Limb (tissue), 2 donors: ENCODE data around the gene CDC23.
"Not testable (repeated sequence)": the region's sequence is repeated elsewhere in the genome, so short reads cannot be mapped to it uniquely, and the experiment has no call there.

ENCODE experiments used
- DNase-seq, 2 donors: peaks; one replicate each; pipeline ENCODE4 v3.0.0-alpha.2; 2016; ENCODE audit errors: extremely low spot score in 2 of 2

CDC23 gene

DNA sequence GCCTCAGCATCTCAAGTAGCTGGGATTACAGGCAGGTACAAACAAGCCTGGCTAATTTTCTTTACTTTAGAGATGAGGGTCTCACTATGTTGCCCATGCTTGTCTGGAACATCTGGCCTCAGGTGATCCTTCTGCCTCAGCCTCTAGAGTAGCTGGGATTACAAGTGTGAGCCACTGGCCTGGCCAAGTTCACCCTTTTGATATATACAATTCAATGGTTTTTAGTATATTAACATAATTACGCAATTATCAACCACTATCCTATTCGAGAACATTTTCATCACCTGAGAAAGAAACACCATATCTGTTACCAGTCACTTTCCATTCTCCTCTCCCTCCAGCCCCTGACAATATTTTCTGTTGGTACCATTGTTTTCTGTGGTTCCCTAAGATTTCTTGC, 3.7 kb upstream of the CDC23 start:
- DNase-seq, result no peak

DNA sequence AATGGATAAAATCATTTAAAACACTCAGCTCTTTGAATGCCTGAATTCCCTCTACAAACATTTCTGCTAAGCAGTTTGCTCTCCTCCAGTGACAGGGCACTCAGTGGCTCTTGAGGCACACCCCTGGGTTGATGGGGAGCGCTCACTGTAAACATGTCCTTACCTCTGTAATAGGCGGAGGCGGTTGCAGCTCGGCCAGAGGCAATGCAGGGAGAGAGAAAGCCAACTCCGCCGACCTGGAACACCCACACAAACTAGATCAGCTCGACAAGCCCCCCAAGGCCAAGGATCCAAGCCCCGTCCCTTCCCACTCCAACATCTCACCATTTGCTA, 329 bp downstream of the CDC23 start:
- DNase-seq, result no peak

DNA sequence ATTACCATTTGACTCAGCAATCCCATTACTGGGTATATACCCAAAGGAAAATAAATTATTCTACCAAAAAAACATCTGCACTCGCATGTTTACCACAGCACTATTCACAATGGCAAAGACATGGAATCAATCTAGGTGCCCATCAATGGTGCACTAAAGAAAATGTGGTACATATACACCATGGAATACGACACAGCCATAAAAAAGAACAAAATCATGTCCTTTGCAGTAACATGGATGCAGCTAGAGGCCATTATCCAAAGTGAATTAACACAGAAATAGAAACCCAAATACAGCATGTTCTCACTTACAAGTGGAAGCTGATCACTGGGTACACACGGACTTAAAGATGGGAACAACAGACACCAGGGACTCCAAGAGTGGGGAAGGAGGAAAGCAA, 2.1 kb downstream of the CDC23 start:
- DNase-seq, result no peak

DNA sequence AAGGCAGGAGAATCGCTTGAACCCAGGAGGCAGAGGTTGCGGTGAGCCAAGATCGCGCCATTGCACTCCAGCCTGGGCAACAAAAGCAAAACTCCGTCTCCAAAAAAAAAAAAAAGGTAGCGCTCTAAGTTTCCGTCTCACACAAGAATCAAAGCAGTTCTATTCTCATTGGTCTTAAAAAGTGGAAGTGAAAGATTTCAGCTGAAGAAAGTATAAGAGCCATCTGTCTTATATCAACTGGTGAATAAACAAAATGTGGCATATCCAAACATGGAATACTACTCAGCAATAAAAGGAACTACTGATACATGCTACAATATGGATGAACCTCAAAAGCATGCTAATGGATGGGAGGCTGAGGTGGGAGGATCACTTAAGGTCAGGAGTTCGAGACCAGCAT, 19.3 kb downstream of the CDC23 start:
- not testable (repeated sequence) for DNase-seq

DNA sequence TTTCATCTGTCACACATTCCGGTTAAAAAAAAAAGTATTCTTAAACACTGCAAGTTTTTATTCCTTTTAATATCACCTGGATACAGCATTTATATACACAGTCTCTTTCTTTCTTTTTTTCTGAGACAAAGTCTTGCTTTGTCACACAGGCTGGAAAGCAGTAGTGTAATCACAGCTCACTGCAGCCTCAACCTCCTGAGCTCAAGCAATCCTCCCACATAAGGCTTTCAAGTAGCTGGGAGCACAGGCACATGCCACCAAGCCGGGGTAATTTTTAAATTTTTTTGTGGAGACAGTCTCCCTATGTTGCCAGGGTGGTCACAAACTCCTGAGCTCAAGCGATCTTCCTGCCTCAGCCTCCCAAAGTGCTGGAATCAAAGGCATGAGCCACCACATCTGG, 20.3 kb downstream of the CDC23 start:
- no peak for DNase-seq

DNA sequence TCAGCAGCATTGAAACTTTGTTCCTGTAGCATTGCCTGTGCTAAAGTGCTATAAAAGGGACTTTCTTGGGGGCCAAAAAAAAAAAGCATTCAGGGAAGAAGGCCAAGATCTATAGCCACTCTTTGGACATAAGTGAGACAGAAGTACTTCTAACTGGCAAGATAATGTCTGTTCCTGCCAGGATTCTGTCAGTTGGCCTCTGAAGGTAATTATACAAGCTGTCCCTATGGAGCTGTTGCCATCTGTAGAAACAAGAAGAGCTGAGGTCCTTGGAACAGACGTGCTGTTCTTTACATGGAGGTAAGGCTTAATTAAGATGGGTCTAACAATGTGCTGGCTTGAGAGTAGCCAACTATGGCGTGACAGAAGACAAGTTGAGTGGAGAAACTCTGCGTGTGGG, 24.5 kb downstream of the CDC23 start:
- DNase-seq, result no peak

DNA sequence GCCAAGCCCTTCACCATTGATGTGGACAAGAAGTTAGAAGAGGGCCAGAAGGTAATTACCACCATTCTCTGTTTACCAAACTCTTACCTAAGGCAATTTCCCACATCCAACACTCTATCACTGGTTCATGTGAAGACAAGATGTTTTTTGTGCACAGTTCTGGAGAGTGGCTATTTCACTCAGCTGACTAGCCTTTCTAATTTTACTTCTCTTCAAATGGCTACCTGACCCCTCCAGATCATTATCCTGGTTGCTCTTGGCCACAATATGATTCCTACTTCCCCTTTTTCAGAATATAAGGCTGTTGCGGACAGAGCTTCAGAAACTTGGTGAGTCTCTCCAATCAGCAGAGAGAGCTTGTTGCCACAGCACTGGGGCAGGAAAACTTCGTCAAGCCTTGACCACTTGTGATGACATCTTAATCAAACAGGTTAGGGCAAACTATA, 27.1 kb downstream of the CDC23 start:
- DNase-seq, result no peak

DNA sequence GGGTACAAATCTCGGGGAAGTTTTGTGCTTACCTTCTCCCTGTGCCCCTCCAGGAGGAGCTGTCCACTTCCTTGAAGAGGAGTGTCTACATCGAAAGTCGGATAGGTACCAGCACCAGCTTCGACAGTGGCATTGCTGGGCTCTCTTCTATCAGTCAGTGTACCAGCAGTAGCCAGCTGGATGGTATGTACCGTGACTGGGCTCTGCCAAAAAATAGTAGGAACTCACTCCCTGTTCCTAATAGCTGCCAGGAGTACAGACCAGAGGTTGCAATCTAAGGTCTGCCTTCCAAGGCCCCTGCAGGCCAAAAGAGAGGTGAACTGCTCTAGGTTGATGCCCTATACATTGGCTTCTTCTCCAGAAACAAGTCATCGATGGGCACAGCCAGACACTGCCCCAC, 30.3 kb downstream of the CDC23 start:
- no peak for DNase-seq

DNA sequence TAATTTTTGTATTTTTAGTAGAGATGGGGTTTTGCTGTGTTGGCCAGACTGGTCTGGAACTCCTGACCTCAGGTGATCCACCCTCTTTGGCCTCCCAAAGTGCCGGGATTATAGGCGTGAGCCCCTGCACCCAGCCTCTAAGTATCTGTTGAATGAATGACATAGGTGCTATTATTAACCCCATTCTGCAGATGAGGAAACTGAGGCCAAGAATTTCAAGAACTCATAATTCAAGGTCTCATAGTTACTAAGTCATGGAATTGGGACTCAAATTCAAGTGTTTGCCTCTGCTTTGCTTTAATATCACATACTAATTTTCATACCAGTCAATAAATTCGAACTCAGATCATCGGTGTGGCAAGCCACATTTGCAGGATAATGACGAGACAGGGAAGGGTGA, 32.3 kb downstream of the CDC23 start:
- no peak for DNase-seq

DNA sequence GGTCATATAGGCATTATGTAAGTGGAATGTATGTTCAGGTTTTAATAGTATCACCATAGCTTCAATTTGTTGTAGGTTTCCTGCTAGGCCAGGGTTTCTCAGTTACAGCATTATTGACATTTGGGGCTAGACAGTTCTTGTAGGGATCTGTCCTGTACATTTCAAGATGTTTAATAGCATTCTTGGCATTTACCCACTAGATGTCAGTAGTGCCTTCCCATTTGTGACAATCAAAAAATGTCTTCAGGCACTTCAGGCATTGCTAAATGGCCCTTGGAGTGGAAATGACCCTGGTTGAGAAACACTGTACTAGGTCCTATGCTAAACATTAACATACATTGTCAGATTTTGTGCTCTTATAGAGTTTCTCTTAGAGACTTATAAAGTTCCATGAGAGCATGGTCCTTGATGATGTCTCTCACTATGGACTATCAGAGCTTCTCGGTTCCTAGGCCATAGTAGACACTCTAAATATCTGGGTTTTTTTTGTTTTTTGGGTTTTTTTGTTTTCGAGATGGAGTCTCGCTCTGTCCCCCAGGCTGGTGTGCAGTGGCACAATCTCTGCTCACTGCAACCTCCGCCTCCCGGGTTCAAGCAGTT, 32.8 kb downstream of the CDC23 start:
- peak in 1 of 2 donors; percentile 44 for DNase-seq

DNA sequence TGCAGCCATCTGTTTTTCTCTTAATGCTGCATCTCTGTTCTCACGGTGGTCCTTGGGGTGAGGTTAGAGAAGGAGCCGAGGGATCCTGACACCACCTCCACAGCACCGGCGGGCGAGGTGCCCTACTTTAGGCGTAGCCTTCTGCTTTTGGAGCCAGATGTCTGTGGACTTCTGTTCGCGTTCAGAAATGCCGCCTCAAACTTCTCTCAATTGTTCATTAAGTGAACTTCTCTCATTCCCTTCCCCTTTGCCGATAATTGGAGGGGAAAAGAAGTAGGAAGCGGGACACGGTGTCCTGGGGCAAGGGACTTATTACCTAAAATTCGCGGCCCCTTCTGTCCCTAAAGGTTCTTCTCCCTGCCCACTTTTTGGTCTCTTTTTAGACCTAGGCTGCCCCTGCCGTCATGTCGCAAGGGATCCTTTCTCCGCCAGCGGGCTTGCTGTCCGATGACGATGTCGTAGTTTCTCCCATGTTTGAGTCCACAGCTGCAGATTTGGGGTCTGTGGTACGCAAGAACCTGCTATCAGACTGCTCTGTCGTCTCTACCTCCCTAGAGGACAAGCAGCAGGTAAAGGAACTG, 33.8 kb downstream of the CDC23 start:
- DNase-seq, result no peak

DNA sequence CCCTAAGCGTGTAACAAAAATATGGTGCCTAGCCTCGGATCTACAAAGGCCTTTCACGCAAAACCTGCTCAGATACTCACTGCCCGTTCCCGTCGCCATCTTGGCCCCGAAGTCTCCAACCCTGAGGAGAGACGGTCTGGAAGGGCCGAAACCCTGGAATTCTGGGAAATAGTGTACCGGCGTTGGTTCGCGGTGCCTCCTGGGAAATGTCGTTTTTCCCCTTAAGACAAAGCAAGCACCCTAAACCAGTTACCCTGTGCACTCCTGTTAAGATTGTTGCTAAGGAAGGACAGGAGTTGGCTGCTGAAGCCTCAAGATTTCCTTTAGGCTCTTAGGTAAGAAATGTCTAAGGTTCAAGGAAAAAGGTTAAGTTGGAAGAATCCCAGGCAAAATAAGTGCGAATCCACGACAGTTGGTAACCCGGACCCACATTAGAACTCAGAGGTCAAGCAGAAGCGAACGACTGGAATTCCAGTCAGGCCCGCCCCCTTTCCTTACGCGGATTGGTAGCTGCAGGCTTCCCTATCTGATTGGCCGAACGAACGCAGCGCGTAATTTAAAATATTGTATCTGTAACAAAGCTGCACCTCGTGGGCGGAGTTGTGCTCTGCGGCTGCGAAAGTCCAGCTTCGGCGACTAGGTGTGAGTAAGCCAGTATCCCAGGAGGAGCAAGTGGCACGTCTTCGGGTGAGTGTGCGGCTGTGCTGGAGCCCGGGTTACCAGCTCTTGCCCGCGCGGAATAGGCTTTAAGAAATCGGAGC, 34.4 kb downstream of the CDC23 start, which contains the start of the genes BRD8 and KIF20A:
TSS of gene BRD8 (minus strand) at position 115 of the 761 bp plus-strand sequence. CDS start at position 99, 16 bp downstream.
TSS of gene KIF20A (plus strand) at position 597 of the 761 bp plus-strand sequence. CDS start 569 bp downstream, outside the sequence.
- DNase-seq, result peak; percentile 93 to 97

DNA sequence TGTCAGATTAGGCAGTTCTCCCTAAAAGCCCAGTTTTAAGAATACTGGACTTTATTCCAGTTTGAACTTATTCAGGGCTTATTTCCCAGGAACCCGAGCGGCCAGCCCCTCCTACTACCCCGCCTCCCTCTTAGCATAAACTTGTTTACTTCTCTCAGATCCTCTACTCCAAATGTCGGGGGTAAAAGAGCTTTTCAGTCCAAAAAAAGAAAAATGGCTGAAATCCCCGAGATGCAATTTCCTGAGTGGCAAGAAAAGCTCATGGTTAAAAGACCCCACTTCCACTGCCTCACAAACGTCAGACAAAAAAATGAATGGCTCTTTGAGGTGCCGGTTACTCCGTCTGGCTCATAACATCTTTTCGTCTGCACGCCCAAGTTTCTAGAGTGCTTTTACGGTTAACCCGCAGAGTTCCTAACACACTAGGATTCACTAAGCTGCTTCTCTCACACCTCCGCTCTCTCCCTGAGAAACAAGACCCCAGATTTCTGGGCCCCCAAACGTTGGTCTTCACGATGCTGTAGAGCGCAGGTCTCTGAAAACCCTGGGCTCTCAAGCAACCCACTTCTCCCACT, 35.1 kb downstream of the CDC23 start:
- DNase-seq, result peak; percentile 15 to 42

DNA sequence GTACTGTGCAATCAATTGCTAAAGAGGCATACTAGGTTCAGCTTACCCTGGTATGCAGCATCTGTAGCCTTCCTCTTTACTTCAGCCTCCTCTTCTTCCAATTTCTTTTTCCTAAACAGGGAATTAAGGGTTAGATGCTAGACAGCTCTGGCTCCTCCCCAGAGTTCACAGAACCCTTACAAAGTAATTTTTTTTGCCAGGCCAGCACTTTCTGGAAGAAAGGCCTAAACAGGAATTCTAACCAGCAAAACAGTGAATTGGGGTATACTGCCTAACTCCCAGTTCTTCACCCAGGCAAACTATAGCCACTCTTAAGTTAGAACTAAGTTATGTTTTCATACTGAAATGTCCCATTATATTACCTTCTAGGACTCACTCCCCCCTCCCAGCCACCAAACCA, 42.8 kb downstream of the CDC23 start:
- DNase-seq, result no peak

DNA sequence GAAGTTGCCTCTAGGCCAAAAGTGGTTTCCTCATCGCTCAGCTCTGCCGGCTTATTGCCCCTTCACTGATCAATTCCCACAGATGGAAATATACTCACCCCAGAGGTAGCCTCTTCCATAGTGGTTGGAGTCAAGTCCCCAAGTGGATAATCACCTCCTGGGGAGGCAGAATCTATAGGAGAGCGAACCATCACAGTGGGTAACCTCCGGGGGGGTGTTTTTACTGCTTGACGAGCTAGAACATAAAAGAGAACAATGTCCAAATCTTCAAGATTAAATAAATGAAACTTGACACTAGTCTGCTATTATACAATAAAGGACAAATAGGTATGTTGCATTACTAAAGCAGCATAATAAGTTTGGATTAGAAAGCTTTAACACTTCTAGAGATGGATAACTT, 44.0 kb downstream of the CDC23 start:
- no peak for DNase-seq

DNA sequence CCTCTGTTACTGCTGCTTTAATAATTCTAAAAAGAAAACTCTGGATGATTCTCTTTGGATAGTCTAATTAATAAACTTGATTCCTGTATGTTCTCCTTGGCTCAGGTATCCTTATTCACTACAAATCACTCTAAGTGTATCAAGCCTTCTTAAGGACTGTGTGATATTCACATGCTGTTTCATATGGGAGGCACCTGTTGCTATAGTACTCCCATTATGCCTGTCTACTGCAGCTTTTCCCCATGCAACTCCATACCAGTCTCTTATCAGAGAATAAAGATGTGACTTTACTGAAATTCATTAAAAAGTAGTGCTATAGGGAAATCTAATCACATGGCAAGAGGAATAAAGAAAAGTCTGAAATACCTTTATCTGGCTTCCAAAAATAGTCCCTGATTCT, 49.4 kb downstream of the CDC23 start:
- no peak for DNase-seq

DNA sequence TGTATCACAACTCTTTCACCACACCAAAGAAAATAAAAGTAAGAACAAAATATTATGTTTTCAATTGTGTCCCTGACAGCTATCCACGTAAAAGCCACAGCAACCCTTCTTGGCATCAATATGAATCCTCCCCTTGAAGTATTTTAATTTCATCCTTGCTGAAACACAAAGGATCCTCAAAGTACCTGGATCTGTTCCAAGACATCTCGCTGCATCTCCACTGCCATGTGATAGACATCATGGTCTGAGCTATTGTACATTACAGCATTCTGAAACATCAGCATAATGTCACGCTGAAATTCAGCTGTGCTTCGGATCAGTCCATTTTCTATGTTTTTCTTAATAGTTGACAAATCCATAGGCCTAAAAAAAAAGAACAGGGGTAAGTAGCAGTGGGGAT, 52.4 kb downstream of the CDC23 start:
- DNase-seq, result no peak

DNA sequence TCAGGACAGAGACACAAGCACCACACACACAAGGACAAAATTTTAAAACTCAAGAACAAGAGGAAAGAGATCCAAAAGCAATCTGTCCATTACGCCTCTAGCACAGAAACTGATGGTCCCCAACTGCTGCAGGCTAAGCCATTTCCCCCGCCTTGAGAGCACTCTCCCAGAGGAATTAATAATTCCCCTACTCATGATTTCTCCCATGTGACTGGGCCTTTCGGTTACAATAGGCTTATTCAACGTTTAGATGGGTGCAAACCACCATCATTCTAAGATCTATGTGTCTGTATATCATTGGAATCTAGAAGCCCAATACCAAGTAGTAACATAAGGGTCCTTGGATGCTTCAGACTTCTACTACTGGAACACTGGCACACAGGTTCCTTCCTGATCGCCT, 53.5 kb downstream of the CDC23 start:
- DNase-seq, result no peak

DNA sequence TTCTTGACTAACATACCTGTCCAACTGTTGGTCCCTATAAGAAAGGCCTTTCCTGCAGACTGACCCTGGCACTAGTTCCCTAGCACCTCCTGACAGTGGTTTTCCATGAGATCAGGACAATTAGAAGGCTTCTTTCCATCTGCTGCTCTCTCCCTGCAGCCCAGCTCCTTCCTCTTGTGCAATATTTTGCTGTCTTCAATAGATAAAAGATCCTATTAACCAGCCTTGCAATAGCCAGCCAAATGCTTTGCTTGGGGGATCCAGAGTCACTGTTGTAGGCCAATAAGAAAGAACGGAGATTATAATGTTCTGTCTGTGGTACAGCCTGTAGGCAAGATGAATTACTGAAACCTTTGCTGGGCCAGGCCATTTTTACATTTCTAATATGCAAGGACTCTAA, 55.5 kb downstream of the CDC23 start:
- no peak for DNase-seq

DNA sequence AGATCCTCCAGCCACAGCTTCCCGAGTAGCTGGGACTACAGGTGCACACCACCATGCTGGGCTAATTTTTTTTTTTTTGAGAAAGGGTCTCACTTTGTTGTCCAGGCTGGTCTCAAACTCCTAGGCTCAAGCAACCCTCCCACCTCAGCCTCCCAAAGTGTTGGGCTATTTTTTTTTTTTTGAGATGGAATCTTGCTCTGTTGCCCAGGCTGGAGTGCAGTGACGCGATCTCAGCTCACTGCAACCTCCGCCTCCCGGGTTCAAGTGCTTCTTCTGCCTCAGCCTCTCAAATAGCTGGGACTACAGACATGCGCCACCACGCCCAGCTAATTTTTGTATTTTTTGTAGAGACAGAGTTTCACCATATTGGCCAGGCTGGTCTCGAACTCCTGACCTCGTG, 57.1 kb downstream of the CDC23 start:
- DNase-seq, result not testable (repeated sequence)

DNA sequence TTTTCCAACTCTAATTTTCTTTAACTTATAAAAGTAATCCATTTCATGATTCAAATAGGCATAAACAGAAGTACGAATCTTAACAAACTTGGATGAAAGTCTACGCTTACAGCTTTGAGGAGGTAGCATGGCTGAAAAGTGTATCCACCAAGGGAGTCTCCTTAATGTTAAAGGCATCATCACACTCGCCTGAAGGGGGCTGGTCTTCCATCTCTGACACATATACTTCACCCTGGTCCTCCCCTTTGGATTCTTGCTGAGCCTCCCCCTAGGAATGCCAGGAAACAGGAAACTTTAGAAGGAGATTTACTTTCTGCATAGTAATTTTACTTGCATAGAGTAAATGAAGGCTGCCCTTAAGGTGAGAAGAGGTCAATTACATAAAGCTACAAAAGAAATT, 63.6 kb downstream of the CDC23 start:
- DNase-seq, result no peak

DNA sequence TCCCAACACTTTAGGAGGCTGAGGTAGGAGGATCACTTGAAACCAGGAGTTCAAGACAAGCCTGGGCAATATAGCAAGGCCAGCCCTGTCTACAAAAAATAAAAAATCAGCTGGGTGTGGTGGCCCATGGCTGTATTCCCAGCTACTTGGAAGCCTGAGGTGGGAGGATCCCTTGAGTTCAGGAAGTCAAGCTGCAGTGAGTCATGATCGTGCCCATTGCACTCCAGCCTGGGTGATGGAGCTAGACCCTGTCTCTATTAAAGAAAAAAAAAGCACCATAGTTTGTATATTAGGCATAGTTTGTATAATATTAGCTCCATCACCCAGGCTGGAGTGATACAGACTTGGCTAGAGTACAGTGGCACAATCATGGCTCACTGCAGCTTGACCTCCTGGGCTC, 64.3 kb downstream of the CDC23 start:
- no peak for DNase-seq
